Adipocyte (in vitro differentiated cells): Measurements from ENCODE around the gene TMEM183A.
"Not testable (repeated sequence)": the region's sequence is repeated elsewhere in the genome, so short reads cannot be mapped to it uniquely, and the experiment has no call there.

ENCODE experiments used
- DNase-seq: peaks from one replicate; pipeline ENCODE4 v3.0.0-alpha.2; 2015; ENCODE audit warnings: low read depth
- H3K27me3 ChIP-seq: replicated peaks from 2 replicates; pipeline ENCODE4 v1.7.0; 2013; ENCODE audit warnings: mild to moderate bottlenecking, low read length, moderate library complexity; ENCODE audit not compliant: control insufficient read depth, insufficient read depth
- H3K36me3 ChIP-seq: 2 replicates; pipeline ENCODE4 v1.7.0; 2013; ENCODE audit warnings: low read length, mild to moderate bottlenecking, moderate library complexity; ENCODE audit not compliant: control insufficient read depth, insufficient read depth, severe bottlenecking
- H3K4me1 ChIP-seq: 2 replicates; pipeline ENCODE4 v1.7.0; 2013; ENCODE audit warnings: mild to moderate bottlenecking, low read length, moderate library complexity; ENCODE audit not compliant: control insufficient read depth, insufficient read depth
- H3K4me3 ChIP-seq: 2 replicates; pipeline ENCODE4 v1.7.0; 2013; ENCODE audit warnings: mild to moderate bottlenecking, low read length, moderate library complexity
- H3K9ac ChIP-seq: 2 replicates; pipeline ENCODE4 v1.7.0; 2013; ENCODE audit warnings: mild to moderate bottlenecking, low read length, moderate library complexity
- H3K9me3 ChIP-seq: 2 replicates; pipeline ENCODE4 v1.7.0; 2013; ENCODE audit warnings: mild to moderate bottlenecking, low read length, moderate library complexity; ENCODE audit not compliant: control insufficient read depth

The TMEM183A gene

GRCh38 chr1:203017692-203018091 is 10.5 kb downstream of the TMEM183A start:
- DNase-seq = no peak
- Histone ChIP-seq H3K4me3 (no peak overlapping the region), H3K4me1 (no peaks in the 10 kb centered on the region), H3K27me3 (no peaks in the 10 kb centered on the region), H3K9me3 (no peaks in the 10 kb centered on the region), H3K9ac (no peak overlapping the region), H3K36me3 (peaks cover 96% of the 10 kb centered on the region)

DNA sequence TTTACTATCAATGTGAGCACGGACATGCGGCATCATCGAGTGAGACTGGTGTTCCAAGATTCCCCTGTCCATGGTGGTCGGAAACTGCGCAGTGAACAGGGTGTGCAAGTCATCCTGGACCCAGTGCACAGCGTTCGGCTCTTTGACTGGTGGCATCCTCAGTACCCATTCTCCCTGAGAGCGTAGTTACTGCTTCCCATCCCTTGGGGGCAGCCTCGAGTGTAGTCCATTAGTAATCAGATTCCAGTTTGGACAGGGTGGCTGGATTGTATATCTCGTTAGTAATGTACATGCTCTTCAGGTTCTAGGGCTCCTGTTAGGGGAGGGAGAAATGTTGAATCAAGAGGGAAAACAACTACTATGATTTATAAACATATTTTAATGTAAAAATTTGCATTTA is 15.7 kb downstream of the TMEM183A start:
- not testable (repeated sequence) for H3K9ac ChIP-seq, H3K27me3 ChIP-seq, H3K4me3 ChIP-seq, DNase-seq, H3K9me3 ChIP-seq
- Histone ChIP-seq H3K36me3 (peaks cover 69% of the 10 kb centered on the region), H3K4me1 (peaks cover 11% of the 10 kb centered on the region)

DNA sequence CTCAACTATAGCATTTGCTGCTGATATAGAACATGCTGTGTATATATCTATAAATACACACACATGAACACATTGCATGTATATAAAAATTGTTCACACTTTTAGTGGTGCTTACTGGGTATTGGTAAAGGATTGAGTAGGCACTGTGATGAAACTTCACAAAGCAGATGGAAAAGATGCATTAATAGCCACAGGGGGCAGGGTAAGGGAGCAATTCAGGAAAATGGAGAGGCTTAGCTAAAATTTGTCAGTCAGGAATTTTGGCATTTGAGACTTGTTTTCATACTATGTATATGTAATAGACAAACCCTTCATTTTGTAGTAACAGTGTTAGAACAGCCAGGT is 18.5 kb downstream of the TMEM183A start:
- H3K36me3 ChIP-seq = peaks cover 43% of the 10 kb centered on the region
- H3K9me3 ChIP-seq = no peaks in the 10 kb centered on the region
- H3K4me3 ChIP-seq = peak overlapping the region; percentile 82
- DNase-seq = no peak
- peak overlapping the region; percentile 66 for H3K9ac ChIP-seq
- peaks cover 15% of the 10 kb centered on the region for H3K4me1 ChIP-seq
- H3K27me3 ChIP-seq = no peaks in the 10 kb centered on the region

- peak; percentile 94 for DNase-seq
- H3K36me3 ChIP-seq = peaks cover 38% of the 10 kb centered on the region
- H3K4me1 ChIP-seq = peaks cover 15% of the 10 kb centered on the region
- H3K9me3 ChIP-seq = no peaks in the 10 kb centered on the region
- peak within 1 kb of the TSS; percentile 82 for H3K4me3 ChIP-seq
- H3K9ac ChIP-seq = peak within 1 kb of the TSS; percentile 81
- no peaks in the 10 kb centered on the region for H3K27me3 ChIP-seq
These were observed 19.0 kb downstream of the TMEM183A start, which contains the start of gene PPFIA4 for GRCh38 chr1:203026031-203026665. Gene PPFIA4, plus strand, starts transcription at chr1:203026491. Its CDS starts 12,518 bp downstream, at chr1:203039009.

DNA sequence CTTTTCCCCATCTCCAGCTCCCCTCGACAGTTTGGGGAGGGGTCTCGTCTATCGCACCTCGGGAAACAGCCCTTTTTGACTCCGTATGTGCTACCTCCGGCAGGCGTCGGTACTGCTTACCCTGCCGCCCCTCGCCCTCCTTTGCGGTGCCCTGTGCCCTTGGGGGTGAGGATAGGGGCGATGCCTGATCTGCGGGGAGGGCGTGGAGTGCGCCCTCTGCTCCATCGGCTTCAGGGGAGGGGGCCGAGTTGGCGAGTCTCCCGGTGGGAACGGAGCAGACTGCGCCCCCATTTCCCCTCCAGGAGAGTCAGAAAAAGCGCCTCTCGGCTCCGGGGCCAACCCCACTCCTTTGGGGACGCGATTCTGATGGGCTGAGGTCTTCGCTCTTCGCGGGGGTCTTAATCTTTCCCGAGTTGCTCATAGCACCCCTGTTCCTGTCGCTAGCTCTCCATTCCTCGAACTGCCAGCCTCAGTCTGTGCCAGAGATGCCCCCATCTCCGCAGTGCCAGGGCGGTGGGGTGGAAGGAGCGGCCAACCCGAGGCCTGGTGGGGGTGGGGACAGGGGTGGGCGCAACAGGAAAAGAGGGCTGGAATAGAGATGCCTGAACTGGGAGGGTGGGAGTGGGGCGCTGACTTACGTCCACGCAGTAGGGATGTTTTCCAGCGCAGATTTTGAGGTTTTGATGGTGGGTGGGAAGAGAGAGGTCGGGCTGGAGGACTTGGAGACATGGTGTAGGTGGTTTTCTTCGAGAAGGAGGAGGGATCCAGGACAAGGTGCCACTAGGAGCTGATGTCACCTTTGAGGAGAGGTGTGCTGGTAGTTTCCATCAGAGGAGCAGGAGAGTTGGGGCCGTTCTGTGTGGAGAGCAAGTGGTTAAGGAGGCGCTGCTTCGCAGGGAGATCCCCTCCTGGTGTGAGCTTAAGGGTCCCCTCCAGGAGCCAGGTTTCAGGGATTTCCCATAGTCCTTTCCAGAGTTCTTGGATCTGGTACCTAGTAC is 19.8 kb downstream of the TMEM183A start:
- H3K4me1 ChIP-seq = peaks cover 15% of the 10 kb centered on the region
- DNase-seq = no peak
- peak overlapping the region; percentile 82 for H3K4me3 ChIP-seq
- peak overlapping the region; percentile 81 for H3K9ac ChIP-seq
- no peaks in the 10 kb centered on the region for H3K27me3 ChIP-seq
- peaks cover 30% of the 10 kb centered on the region for H3K36me3 ChIP-seq
- H3K9me3 ChIP-seq = no peaks in the 10 kb centered on the region

DNA sequence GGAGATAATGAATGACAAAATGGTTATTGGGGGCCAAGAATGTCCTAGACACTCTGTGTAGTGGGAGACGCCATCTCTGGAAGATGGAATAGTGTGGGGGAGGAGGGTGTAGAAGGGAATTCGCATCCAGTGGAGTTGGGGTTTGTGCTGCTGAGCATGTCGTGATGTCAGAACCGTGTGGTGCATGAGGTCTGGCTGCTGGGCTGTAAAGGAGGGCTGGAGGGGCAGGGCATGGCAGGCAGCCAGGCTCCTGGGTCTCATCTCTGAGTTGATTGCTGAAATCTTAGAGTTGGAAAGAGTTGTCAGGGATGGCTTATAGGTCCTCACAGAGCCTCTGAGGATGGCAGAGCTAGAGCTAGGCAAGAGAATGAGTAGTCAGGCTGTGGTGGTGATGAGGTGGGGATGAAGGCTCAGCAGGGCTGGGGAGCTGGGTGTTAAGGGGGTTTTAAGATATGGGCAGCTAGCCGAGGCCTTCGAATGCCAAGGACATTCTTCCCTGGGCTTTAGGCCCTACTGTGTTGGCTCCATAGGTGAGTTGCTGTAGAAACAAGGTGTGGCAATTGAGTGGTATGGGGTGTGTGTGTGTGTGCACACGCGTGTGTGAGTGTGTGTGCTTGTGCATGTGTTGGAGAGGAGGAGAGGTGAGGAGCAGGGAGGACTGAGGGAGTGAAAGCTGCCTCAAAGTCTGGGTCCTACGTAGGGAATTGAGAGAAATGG is 21.1 kb downstream of the TMEM183A start:
- Histone ChIP-seq H3K9ac (no peak overlapping the region), H3K36me3 (peaks cover 22% of the 10 kb centered on the region), H3K27me3 (no peaks in the 10 kb centered on the region), H3K4me3 (no peak overlapping the region), H3K4me1 (peaks cover 15% of the 10 kb centered on the region), H3K9me3 (no peaks in the 10 kb centered on the region)
- DNase-seq = no peak

GRCh38 chr1:203028784-203029553 is 21.8 kb downstream of the TMEM183A start:
- Histone ChIP-seq H3K9ac (no peak overlapping the region), H3K4me3 (no peak overlapping the region), H3K27me3 (no peaks in the 10 kb centered on the region), H3K36me3 (peaks cover 15% of the 10 kb centered on the region), H3K9me3 (no peaks in the 10 kb centered on the region), H3K4me1 (peaks cover 15% of the 10 kb centered on the region)
- peak; percentile 28 for DNase-seq

- peak; percentile 37 for DNase-seq
- no peak overlapping the region for H3K9ac ChIP-seq
- no peaks in the 10 kb centered on the region for H3K36me3 ChIP-seq
- no peaks in the 10 kb centered on the region for H3K9me3 ChIP-seq
- peaks cover 9% of the 10 kb centered on the region for H3K4me1 ChIP-seq
- no peaks in the 10 kb centered on the region for H3K27me3 ChIP-seq
- no peak overlapping the region for H3K4me3 ChIP-seq
These were observed 24.3 kb downstream of the TMEM183A start for GRCh38 chr1:203031467-203031866.

DNA sequence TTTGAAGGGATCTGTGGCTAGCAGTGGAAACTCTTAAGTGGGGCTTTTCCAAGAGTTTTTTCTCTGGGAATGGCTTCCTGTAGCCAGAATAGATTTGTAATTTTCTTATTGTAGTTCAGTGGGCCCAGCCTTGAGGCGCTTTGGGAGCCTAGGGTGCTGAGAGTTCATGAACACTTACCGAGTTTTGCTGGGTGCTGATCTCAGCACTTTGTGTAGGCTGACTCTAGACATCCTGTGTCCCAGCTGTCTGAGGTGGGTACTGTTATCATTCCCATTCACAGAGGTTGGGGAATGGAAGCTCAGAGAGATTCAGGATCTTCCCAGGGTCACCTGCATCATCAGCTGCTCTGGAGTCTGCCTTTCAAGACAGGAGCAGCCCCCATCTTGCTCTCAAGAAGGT is 26.1 kb downstream of the TMEM183A start:
- peaks cover 10% of the 10 kb centered on the region for H3K4me1 ChIP-seq
- H3K36me3 ChIP-seq = no peaks in the 10 kb centered on the region
- H3K9ac ChIP-seq = no peak overlapping the region
- no peaks in the 10 kb centered on the region for H3K9me3 ChIP-seq
- no peaks in the 10 kb centered on the region for H3K27me3 ChIP-seq
- no peak for DNase-seq
- no peak overlapping the region for H3K4me3 ChIP-seq

DNA sequence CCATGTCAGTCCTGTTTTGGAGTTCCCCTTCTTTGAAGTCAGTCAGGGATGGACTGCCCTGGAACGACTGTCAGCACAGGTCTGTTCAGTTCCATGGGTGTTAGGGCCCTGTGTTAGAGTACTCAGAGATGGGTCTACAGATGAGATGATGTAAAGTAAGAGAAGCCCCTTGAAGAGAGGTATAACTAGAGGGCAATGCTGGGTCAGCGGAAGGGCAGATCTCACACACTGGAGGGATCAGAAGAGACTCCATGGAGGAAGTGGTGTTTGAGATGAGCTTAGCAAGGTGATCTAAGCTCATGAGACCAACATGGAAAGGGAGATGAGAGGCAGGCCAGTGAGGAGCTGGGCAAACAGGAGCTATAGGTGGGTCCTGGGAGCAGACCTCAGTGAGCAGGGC is 26.7 kb downstream of the TMEM183A start:
- peaks cover 14% of the 10 kb centered on the region for H3K4me1 ChIP-seq
- H3K9me3 ChIP-seq = no peaks in the 10 kb centered on the region
- H3K4me3 ChIP-seq = no peak overlapping the region
- no peaks in the 10 kb centered on the region for H3K27me3 ChIP-seq
- no peak overlapping the region for H3K9ac ChIP-seq
- no peak for DNase-seq
- H3K36me3 ChIP-seq = no peaks in the 10 kb centered on the region
